ENCODE data around the gene IQCH. TPM values are rescaled to one million over a fixed set of nuclear protein-coding genes. Genes with fewer than 3 reads are reported as not detected.

Gene IQCH
- polyA plus RNA-seq, 1 donor: 0.97 TPM

GRCh38 chr15:67547836-67548235 lies 293.2 kb downstream of the IQCH start:
- H3K4me1 ChIP-seq (ENCODE audit: control insufficient read depth, insufficient read depth, low read length): peaks cover 12% of the 10 kb centered on the region
- H3K9me3 ChIP-seq (ENCODE audit: control insufficient read depth, low read depth, low read length): no peaks in the 10 kb centered on the region
- no peak for DNase-seq
- no peak overlapping the region for H3K4me3 ChIP-seq (ENCODE audit: low read length)
- no peak overlapping the region for H3K27ac ChIP-seq (ENCODE audit: low read length)
- H3K36me3 ChIP-seq (ENCODE audit: control insufficient read depth, insufficient read depth, low read length): peaks cover 12% of the 10 kb centered on the region
- no peaks in the 10 kb centered on the region for H3K27me3 ChIP-seq (ENCODE audit: control insufficient read depth, insufficient read depth, low read length)
- no CpG with 5 or more reads among the region's 3 CpGs for WGBS (ENCODE audit: insufficient coverage, low lambda C conversion rate)

- no CpG with 5 or more reads among the region's 2 CpGs for WGBS (ENCODE audit: insufficient coverage, low lambda C conversion rate)
- no peaks in the 10 kb centered on the region for H3K27me3 ChIP-seq (ENCODE audit: control insufficient read depth, insufficient read depth, low read length)
- no peak for DNase-seq
- no peaks in the 10 kb centered on the region for H3K9me3 ChIP-seq (ENCODE audit: control insufficient read depth, low read depth, low read length)
- H3K4me3 ChIP-seq (ENCODE audit: low read length): no peak overlapping the region
- H3K27ac ChIP-seq (ENCODE audit: low read length): no peak overlapping the region
- H3K36me3 ChIP-seq (ENCODE audit: control insufficient read depth, insufficient read depth, low read length): peaks cover 12% of the 10 kb centered on the region
- peaks cover 9% of the 10 kb centered on the region for H3K4me1 ChIP-seq (ENCODE audit: control insufficient read depth, insufficient read depth, low read length)
Observed at GRCh38 chr15:67548236-67548852, 293.8 kb downstream of the IQCH start.

- WGBS (ENCODE audit: insufficient coverage, low lambda C conversion rate): 100% methylated on average over 1 of the region's 8 CpGs
- no peaks in the 10 kb centered on the region for H3K9me3 ChIP-seq (ENCODE audit: control insufficient read depth, low read depth, low read length)
- no peaks in the 10 kb centered on the region for H3K27me3 ChIP-seq (ENCODE audit: control insufficient read depth, insufficient read depth, low read length)
- H3K36me3 ChIP-seq (ENCODE audit: control insufficient read depth, insufficient read depth, low read length): peaks cover 12% of the 10 kb centered on the region
- no peak for DNase-seq
- peaks cover 4% of the 10 kb centered on the region for H3K4me1 ChIP-seq (ENCODE audit: control insufficient read depth, insufficient read depth, low read length)
- H3K27ac ChIP-seq (ENCODE audit: low read length): no peak overlapping the region
- H3K4me3 ChIP-seq (ENCODE audit: low read length): no peak overlapping the region
Observed at GRCh38 chr15:67548862-67549651, 294.5 kb downstream of the IQCH start.

GRCh38 chr15:67549736-67550135 lies 295.1 kb downstream of the IQCH start:
- Histone ChIP-seq H3K27me3 (ENCODE audit: control insufficient read depth, insufficient read depth, low read length) (no peaks in the 10 kb centered on the region), H3K36me3 (ENCODE audit: control insufficient read depth, insufficient read depth, low read length) (peaks cover 12% of the 10 kb centered on the region), H3K4me1 (ENCODE audit: control insufficient read depth, insufficient read depth, low read length) (peaks cover 4% of the 10 kb centered on the region), H3K4me3 (ENCODE audit: low read length) (no peak overlapping the region), H3K9me3 (ENCODE audit: control insufficient read depth, low read depth, low read length) (no peaks in the 10 kb centered on the region), H3K27ac (ENCODE audit: low read length) (no peak overlapping the region)
- no peak for DNase-seq
- 73% methylated on average over 3 of the region's 3 CpGs for WGBS (ENCODE audit: insufficient coverage, low lambda C conversion rate)

- Histone ChIP-seq H3K4me1 (ENCODE audit: control insufficient read depth, insufficient read depth, low read length) (peaks cover 4% of the 10 kb centered on the region), H3K27ac (ENCODE audit: low read length) (no peak overlapping the region), H3K9me3 (ENCODE audit: control insufficient read depth, low read depth, low read length) (no peaks in the 10 kb centered on the region), H3K36me3 (ENCODE audit: control insufficient read depth, insufficient read depth, low read length) (peaks cover 15% of the 10 kb centered on the region), H3K4me3 (ENCODE audit: low read length) (no peak overlapping the region), H3K27me3 (ENCODE audit: control insufficient read depth, insufficient read depth, low read length) (no peaks in the 10 kb centered on the region)
- no peak for DNase-seq
- WGBS (ENCODE audit: insufficient coverage, low lambda C conversion rate): no CpG with 5 or more reads among the region's 4 CpGs
Observed at GRCh38 chr15:67550522-67550921, 295.9 kb downstream of the IQCH start.

GRCh38 chr15:67551207-67551743 lies 296.7 kb downstream of the IQCH start:
- WGBS (ENCODE audit: insufficient coverage, low lambda C conversion rate): no CpG with 5 or more reads among the region's 1 CpG
- H3K4me1 ChIP-seq (ENCODE audit: control insufficient read depth, insufficient read depth, low read length): peaks cover 4% of the 10 kb centered on the region

More at GRCh38 chr15:67551207-67551743, 296.7 kb downstream of the IQCH start:
- DNase-seq: no peak
- no peak overlapping the region for H3K27ac ChIP-seq (ENCODE audit: low read length)
- no peaks in the 10 kb centered on the region for H3K9me3 ChIP-seq (ENCODE audit: control insufficient read depth, low read depth, low read length)
- no peak overlapping the region for H3K4me3 ChIP-seq (ENCODE audit: low read length)
- peaks cover 14% of the 10 kb centered on the region for H3K36me3 ChIP-seq (ENCODE audit: control insufficient read depth, insufficient read depth, low read length)
- H3K27me3 ChIP-seq (ENCODE audit: control insufficient read depth, insufficient read depth, low read length): no peaks in the 10 kb centered on the region

Other genes starting within 250 kb of the IQCH start
- 29.4 TPM for gene SMAD3, start 189.2 kb upstream of the IQCH start, polyA plus RNA-seq
- 31.1 TPM for gene AAGAB, start 125 bp upstream of the IQCH start, polyA plus RNA-seq